KBM-7 (cell line): ENCODE data around the gene CSMD2.

Experiments
- DNase-seq: peaks from one replicate; pipeline ENCODE4 v3.0.0-alpha.2; 2015
- in situ Hi-C: fragments of 300-500 bp; cut with MboI; formaldehyde crosslinking; loops from 2 replicates; pipeline ENCODE4 v1.14.3; 2020; ENCODE audit warnings: low sequenced_read_pairs, low pct_unique_long_range_greater_than_20kb, mixed read lengths

The CSMD2 gene

DNA sequence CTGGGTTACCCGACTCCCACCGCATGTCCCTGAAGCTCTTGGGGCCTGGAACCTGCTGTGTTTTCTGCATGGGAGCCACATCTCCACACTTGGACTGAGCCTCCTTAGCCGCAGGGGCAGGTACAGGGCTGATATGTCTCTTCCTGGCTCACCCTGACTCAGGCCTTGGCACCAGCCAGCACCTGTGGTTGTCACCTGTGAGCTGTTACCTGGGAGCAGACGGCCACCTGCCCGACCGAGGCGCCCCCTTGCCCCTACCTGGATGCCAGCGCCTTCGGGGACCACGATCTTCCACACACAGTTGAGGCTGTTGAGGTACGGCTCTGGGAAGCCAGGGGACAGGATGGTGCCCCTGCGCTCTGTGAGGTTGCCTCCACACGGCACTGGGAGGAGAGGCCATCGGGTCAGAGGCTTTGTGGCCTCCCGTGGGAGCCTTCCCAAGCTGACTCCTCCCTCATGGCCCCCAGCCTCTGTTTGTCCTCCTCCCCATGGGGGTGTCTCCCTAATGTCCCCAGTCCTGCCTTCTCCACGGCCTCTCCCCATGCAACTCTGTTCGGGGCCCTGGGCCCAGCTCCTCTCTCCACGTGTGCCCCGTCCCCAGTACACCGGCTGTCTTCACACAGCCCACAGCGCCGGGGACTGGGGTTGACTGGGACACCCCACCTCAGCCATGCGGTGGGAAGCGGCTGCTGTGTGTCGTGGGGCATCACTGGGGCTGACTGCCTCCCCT, 540.6 kb downstream of the CSMD2 start:
- in situ Hi-C loops: loop anchor here (25.0 kb wide), 1 partner anchor 687 kb away; no protein-coding TSS in a partner anchor
- DNase-seq: no peak

DNA sequence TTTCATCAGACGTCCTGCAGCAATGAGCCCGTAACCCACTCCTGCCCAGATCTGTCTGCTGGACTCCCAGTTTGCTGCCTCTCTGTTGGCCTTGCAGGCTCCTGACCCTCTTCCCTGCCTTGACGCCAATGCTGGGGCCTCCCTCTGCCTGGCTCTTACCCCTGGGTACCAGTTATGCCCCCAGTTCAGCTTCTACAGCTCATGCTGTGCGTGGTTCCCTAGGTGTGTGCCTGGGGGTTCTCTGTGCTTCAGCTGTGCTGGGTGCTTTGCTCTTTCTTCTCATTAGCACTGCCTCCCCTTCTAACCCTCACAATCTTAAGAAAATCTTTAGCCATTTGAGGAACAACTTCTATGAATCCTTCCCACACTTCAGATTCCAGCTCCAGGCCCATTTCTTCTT, 541.2 kb downstream of the CSMD2 start:
- in situ Hi-C loops: loop anchor here (25.0 kb wide), 1 partner anchor 687 kb away; no protein-coding TSS in a partner anchor
- DNase-seq: no peak

DNA sequence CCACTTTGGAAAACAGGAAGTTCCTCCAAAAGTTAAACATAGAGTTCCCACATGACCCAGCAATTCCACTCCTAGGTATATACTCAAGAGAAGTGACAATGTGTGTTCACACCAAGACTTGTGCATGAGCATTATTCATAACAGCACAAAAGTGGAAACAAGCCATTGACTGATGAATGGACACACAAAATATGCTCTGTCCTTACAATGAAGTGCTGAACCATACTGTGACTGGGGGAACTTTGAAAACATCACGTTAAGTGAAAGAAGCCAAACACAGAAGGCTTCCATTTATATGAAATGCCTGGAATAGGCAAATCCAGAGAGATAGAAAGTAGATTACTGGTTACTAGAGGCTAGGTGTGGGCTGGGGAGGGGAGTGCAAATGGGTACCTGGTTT, 542.3 kb downstream of the CSMD2 start:
- DNase-seq: no peak
- in situ Hi-C loops: loop anchor here (25.0 kb wide), 1 partner anchor 685 kb away; no protein-coding TSS in a partner anchor

DNA sequence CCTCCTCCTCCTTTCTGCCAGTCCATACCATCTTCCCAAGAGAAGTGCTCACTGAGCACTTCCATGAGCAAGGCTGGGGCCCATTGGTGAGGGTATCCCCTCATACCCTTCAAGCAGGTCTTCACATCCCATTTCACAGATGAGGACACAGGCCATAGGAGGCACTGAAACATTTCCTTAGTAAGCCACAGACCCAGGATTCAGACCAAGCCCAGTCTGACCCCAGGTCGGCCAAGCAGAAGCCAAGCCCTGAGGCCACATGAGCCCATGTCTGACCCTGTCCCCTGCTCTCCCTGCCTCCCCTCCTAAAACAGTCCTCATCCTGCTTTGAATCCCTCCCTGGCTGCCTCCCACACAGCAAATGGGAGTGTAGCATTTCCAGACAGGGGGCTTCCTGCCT, 546.4 kb downstream of the CSMD2 start:
- no peak for DNase-seq
- in situ Hi-C loops: loop anchor here (25.0 kb wide), 1 partner anchor 681 kb away; no protein-coding TSS in a partner anchor

DNA sequence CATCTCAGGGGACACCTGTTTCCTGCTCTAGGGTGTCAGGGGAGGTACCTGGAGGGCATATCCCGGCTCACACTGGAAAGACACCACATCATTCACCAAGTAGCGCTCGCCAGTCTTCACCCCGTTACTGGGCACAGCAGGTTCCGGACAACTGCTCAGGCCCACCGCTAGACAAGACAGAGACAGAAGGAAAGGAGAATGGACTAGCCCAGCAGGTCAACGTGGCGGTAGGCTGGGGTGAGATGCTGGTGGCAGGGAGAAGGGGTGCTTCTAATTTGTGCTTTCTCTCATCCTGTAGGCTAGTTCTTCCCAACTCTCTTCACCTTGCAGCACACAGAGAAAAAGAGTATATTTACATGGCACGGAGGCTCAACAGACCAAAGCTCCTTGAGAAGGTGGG, 547.6 kb downstream of the CSMD2 start:
- no peak for DNase-seq
- in situ Hi-C loops: loop anchor here (25.0 kb wide), 1 partner anchor 680 kb away; no protein-coding TSS in a partner anchor

DNA sequence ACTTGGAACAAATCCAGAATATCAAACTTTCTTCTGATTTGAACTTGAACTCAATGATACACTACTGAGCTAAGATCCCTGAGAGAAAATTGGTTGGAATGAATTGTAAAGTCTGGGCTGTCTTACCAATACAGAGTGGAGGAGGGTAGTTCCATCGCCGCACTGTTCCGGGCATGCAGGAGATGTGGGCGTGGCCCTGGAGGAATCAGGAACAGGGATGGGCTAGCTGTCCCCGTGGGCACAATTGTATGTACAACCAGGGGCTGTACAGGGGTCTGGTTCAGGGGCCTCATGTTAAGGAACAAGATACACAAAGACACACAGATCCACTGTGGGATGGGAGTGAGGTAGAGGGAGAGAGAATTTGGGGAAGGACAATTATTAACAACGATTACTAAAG, 548.2 kb downstream of the CSMD2 start:
- DNase-seq: no peak
- in situ Hi-C loops: loop anchor here (25.0 kb wide), 1 partner anchor 679 kb away; no protein-coding TSS in a partner anchor

DNA sequence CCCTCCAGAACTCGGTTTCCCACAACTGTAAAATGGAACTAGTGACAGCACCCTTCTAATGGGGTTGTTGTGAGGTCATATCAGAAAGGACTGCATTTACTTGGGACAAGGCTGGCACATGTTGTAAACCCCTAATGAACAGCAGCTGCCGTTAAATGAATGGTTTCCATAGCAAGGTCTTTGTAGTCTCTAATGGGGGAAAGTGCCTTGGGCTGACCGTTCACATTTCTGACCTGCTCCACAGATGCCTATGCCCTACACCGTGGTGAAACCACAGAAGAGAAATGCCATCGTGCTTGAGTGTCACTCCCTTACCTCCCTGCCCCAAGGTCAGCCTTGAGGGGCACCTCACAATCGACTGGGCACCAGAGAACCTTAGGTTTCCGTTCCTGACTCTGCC, 549.5 kb downstream of the CSMD2 start:
- no peak for DNase-seq
- in situ Hi-C loops: loop anchor here (25.0 kb wide), 1 partner anchor 678 kb away; no protein-coding TSS in a partner anchor

DNA sequence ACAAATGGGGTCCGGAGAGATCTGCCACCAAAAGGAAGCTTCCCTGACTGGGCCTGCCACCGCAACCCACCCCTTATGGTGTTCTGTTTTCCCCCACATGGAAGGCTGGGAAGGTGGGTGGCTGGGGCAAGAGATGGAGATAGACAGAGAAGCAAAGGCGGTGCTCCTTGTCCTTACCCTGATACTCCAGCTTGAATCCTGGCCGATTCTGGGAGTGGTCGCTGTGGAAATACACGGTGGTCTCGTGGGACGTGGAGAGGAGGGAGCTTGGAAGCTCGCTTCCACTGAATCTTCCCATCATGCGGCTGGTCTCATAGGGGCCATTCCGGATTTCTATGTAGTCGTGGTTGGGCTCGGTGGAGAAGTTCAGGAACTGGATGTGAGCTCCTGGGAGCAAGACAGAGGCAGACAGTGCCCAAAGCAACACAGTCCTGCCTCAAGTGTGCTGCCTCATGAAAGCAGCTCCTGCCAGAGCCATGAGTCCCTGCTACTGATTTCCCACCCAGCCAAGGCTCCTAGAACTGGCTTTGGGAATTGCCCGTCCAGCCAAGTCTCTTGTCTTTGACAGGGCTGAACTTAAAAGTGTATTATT, 554.1 kb downstream of the CSMD2 start:
- in situ Hi-C loops: loop anchor here (25.0 kb wide), 1 partner anchor 674 kb away; no protein-coding TSS in a partner anchor

DNA sequence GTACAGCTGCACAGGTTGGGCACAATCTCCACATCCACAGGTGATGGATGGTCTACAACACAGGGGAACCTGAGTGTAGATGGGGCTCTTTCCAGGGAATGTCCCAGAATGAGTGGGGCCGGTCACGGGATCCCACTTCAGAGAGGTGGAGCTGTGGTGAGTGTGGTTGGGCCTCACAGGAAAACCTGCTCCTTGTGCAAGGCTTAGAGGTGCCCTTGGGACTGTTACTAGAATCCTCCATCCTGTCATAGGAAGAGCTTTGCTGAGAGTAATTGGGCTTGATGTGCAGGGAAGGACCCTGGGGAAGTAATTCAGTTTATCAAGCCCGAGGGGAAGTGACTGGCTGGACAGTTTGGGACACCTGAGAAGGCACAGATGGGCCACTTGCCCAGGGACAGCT, 554.6 kb downstream of the CSMD2 start:
- in situ Hi-C loops: loop anchor here (25.0 kb wide), 1 partner anchor 673 kb away; no protein-coding TSS in a partner anchor
- no peak for DNase-seq

More for the DNA sequence above, 554.1 kb downstream of the CSMD2 start:
- no peak for DNase-seq

DNA sequence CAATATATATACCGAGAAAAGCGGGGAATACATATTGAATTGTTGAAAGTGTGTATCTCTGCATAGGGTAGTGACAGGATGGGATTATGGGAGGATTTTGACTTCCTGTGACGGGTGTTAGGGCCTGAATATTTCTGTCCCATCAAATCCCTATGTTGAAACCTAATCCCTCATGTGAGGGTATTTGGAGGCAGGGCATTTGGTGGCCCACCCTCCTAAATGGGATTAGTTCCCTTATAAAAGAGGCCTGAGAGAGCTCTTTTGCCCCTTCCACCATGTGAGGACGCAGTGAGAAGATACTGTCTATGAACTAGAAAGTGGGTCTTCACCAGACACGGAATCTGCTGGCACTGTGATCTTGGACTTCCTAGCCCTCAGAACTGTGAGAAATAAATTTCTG, 555.3 kb downstream of the CSMD2 start:
- in situ Hi-C loops: loop anchor here (25.0 kb wide), 1 partner anchor 672 kb away; no protein-coding TSS in a partner anchor
- no peak for DNase-seq

DNA sequence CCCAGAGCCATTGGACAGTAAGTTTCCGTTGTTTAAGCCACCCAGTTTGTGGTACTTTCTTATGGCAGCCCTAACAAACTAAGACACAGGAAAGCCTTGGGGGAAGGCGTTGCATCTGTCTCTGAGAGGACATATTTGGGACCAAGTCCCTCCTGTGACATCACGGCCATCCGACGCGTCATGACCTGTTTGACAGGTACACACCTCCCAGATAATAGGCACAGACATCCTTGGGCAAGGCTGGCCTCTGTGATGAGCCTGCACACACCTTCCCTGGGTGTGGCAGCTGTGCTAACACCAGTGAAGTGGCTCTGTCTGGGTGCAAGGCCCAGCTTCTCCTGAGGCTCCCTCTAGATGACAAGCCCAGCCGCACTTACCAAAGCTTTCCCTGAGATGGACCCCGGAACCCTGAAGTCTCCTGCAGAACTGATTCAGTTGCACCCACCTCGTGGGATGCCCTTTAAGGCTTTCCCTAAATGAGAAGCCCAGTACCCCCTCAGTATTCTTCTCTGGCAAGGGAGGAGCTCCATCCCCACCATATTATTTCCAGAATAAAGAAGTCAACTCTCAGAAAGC, 556.1 kb downstream of the CSMD2 start:
- in situ Hi-C loops: loop anchor here (25.0 kb wide), 1 partner anchor 672 kb away; no protein-coding TSS in a partner anchor
- no peak for DNase-seq

DNA sequence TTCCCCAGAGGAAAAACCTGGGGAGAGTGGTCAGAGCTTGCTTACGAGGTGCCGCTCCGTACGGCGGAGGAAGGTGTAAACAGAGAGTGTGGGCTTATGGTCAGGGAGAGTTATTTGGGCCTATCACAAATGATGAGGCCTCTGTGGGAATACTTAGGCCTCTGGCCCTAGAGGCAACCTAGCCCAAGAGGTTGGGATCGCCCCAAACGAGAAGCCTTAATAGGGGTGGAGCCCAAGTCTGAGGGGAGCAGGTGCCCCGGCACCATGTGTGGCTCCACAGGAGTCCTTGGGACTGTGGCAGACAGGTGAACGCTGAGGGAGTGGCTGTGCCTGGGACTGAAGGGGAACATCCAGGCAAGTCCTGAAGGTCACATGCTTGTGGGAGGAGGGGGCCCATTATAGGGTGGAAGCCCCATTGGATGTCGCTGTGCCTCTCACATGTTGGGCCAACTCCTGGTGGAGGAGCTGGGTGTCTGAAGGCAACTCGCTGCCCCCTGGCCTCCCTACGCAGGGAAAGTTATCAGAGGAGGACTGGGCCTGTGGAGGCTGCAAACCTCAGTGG, 557.5 kb downstream of the CSMD2 start:
- DNase-seq: no peak
- in situ Hi-C loops: loop anchor here (25.0 kb wide), 1 partner anchor 670 kb away; no protein-coding TSS in a partner anchor

DNA sequence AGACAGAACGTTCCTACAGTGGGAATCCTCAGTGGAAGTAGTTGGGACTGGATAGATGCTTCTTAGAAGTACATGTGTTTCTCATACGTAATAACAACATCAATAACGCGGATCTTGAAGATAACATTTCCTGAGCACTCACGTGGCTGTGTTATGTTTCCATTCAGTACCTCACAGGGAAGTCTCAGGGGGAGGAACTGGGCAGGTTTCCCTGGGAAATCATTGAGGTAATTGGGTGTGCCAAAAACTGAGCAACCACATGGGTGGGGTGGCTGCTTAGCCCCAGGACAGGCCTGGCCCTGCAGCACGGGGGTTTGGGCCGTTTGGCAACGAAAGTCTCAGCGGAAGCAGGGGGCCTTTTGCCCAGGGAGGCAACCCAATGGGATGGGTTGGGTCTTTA, 558.8 kb downstream of the CSMD2 start:
- in situ Hi-C loops: loop anchor here (25.0 kb wide), 1 partner anchor 669 kb away; no protein-coding TSS in a partner anchor
- no peak for DNase-seq

DNA sequence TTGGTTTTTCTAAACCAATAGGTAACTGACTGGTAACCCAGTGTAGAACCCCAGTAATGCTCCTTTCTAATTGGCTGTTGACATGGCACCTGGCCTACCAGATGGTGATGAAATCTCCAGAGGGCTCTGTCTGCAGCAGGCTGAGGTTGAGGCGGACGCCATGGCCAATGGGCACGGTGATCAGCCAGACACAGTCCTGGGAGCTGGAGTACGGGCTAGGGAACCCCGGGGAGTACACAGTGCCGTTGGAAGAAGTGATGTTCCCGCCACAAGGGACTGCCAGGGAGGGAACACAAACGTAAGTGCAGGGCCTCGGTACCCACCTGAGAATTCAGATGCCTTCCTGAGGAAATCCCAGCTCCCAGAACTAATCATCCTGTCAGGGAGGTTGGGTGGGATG, 562.8 kb downstream of the CSMD2 start:
- in situ Hi-C loops: loop anchor here (25.0 kb wide), 1 partner anchor 665 kb away; no protein-coding TSS in a partner anchor
- no peak for DNase-seq

DNA sequence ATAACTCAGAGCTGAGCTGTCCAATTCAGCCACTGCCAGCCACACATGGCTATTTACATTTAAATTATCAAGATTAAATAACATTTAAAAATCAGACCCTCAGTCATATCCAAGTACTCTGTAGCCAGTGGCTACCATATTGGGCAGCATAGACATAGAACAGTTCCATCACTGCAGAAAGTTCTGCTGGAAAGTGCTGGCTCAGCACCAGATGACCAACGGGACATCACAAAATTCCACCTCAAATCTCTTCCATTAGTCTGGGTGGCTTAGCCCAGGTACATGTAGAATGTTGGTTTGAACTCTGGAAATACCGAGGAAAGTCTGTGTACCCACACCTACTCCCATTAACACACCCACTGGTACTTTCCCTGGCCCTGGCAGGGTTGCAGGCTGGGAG, 563.3 kb downstream of the CSMD2 start:
- in situ Hi-C loops: loop anchor here (25.0 kb wide), 1 partner anchor 664 kb away; no protein-coding TSS in a partner anchor
- DNase-seq: no peak

DNA sequence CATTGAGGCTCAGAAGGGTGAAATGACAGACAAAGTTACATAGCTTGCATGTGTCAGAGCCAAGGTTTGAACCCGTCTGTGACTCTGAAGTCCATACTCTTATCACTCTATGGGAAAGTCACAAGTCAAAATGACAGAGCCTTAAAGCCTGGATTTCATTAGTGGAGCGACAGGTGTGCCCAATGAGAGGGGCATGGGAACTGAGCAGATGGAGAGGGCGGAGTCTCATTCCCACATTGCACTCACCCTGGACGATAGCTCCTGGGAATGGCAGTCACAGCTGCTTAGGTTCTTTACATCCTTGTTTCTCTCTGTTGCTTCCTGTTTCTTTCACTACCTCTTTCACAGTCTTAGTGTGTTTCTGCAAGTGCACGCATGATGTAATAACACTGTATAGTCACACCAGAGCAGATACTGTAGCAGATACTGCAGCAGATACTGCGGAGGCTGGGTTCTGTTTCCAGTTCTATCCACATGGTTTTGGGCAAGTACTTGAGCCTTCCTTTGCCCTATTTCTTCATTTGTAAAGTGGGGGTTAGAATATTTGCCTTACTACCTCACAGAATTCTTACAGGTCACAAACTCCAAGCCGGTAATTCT, 565.4 kb downstream of the CSMD2 start:
- DNase-seq: no peak
- in situ Hi-C loops: loop anchor here (25.0 kb wide), 1 partner anchor 662 kb away; no protein-coding TSS in a partner anchor

DNA sequence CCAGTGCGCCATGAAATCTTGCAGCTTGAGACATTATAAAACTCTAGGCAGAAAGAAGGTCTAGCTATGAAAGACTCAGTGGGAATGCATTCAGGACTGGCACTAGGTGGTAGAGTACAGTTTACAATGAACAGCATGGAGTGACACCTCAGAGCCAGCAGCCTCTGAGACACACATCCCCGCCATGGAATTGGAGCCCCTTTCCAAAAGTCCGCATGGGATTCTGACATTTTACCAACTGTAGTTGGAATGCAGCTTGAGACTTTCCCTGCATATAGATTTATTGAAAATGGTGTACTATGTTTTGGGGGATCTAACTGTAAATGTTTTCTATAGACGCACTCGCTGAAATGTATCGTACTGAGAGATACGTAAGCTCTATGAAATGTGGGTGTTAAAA, 576.3 kb downstream of the CSMD2 start:
- in situ Hi-C loops: no loop called here
- no peak for DNase-seq

DNA sequence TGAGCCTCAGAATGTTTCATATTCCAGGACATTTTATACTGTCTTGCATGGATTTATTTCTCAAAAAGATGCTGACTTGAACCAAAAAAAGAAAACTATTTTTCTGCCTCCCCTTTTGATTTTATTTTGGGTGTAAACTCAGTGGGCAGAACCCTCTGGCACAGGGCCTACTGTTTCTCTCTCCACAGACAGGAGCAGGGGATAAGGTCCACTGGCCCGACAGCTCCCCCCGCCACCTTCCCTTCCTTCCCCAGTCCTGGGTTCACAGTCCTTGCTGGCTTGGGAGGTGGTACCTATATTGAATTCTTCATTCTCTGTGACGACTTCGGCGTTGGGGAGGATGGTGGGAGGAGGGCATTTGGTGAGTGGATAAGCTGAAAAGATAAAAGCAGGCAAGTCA, 578.2 kb downstream of the CSMD2 start:
- in situ Hi-C loops: no loop called here
- no peak for DNase-seq

DNA sequence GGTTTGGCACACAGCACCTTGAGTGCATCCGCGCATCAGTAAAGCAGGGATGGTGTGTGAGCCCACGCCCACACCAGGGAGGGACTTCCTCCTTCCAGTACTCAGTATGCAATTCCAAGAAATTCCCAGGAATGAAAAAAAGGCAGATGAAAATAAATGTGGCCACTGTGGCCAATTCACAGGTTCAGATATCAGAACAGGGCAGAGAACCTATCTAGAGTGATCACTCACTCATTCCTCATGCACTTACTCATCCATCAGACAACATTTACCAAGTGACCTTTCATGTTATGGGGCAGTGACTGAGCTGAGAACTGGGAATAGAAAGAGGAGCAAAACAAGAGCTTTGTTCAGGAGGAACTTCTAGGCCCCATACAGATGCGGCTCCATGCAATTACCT, 578.9 kb downstream of the CSMD2 start:
- in situ Hi-C loops: no loop called here
- no peak for DNase-seq
